NOMO-1 treated with dmso at 0.1 percent for 144 hours (cell line): Measurements from ENCODE around the gene LIG1.
"Not testable (repeated sequence)": the region's sequence is repeated elsewhere in the genome, so short reads cannot be mapped to it uniquely, and the experiment has no call there.

Experiments used
- DNase-seq: peaks from one replicate; lab custom pipeline; 2025; ENCODE audit not compliant: unreplicated experiment; lab: John Stamatoyannopoulos, UW

LIG1 gene

DNA sequence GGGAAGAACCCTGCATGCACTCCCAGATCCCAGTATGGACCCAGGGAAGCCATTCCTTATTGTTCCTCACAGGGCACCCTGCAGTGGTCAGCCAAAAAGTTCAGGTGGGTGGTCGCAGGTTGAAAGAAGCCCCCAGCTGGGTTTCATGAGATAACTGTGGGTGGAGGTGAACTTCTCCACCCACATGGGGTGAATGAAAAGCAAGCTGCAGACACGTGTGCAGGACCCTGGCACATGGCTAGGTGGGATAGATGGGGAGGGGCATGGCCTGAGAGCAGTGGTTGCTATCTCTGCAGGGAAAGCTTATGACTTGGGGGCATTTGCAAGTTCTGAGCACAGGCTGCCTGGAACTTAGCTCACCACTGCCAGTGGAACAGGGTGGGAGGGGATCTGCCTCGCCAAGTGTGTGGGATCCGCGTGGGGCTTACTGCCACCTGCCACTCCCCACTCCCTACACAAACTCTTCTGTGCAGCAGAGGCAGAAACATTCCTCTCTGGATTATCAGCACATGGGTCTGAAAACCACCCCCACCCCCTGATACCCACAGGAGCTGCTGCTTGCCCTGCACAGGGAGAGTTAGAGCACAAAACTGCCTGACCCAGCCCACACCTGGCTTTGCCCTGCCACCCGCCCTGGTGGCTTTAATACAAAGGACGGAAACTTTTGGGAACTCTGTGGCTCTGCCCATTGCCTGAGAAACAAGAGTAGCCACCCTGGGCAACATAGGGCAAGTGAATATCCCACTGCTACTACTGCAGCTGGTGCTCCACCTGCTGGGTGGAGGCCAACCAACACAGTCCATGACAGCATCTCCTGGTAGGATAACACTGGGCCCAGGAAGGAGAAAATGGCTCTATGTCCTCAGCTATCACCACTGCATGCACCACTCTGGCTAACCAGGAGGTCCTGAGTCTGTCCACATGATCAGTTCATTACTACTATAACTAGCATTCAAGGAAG lies 84.0 kb downstream of the LIG1 start:
- DNase-seq: no peak

DNA sequence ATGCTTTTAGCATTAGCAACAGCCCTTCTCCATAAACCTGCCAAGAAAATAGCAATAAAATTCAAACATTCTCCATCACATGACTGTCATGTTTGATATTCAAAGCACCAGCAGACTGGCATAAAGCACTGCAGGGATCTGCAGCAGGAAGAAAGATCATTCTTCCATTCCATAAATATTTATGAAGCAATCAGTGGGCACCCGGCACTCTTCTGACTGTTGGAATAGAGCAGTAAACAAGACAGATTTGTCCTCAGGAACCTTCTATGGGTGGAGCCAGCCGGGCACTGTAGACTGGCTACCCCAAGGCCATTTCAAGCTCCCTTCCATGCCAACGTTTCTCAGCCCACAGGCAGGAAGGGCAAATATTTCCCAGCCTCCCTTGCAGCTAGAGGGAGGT lies 85.1 kb downstream of the LIG1 start:
- DNase-seq: no peak

DNA sequence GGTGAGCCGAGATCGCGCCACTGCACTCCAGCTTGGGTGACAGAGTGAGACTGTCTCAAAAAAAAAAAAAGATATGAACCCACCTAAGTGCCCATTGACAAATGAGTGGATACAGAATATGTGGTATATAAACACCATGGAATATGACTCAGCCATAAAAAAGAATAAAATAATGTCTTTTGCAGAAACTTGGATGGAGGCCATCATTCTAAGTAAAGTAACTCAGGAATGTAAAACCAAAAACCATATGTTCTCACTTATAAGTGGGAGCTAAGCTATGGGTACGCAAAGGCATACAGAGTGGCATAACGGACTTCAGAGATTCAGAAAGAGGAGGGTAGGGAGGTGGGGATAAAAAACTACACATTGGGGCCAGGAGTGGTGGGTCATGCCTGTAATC lies 89.0 kb downstream of the LIG1 start:
- DNase-seq: no peak

DNA sequence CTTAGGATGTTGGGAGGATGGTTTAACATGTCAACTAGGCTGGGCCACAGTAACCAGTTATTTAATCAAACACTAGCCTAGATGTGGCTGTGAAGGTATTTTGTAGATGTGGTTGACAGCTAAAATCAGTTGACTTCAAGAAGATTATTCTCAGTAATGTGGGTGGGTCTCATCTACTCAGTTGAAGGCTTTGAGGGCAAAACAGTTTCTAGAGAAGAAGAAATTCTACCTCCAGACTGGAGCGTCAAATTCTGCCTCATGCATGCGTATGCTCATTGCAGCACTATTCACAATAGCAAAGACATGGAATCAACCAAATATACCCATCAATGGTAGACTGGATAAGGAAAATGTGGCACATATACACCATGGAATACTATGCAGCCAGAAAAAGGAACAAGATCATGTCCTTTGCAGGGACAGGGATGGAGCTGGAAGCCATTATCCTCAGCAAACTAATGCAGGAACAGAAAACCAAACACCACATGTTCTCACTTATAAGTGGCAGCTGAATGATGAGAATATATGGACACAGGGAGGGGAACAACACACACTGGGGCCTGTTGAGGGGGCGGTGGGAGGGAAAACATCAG lies 99.9 kb downstream of the LIG1 start:
- DNase-seq: not testable (repeated sequence)

DNA sequence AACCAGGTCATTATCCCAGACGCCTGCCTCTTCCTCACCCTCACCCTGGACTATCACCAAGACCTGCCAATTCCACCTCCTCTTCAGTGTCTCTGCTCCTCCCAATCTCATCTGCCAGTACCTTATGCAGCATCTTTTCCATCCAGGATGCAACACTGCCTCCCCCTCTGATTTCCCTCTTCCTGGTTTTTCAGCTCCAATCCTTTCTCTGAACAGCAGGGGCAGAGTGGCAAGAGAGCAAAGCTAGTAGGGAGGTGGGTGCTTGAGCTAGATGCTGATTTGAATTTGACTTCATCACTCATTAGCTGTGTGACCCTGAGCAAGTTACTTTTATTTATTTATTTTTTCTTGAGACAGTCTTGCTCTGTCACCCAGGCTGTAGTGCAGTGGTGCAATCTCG lies 100.7 kb downstream of the LIG1 start:
- no peak for DNase-seq
